ENCODE results near the gene TMEM178B.

GRCh38 chr7:141359262-141359661 lies 285.4 kb downstream of the TMEM178B start:
- no peak for TF ChIP-seq ZNF274 (IDR thresholded peaks at IDR 0.05; ENCODE audit: low read depth, low read length)
- TF ChIP-seq SUZ12 (IDR thresholded peaks at IDR 0.05; ENCODE audit: extremely low read depth, insufficient read depth, insufficient read length): no peak

Data from NT2/D1 (cell line).